ENCODE results near the gene ID3. TPM values are rescaled to one million over a fixed set of nuclear protein-coding genes. Genes with fewer than 3 reads are reported as not detected.
"Not testable (repeated sequence)": the region's sequence is repeated elsewhere in the genome, so short reads cannot be mapped to it uniquely, and the experiment has no call there.

The ID3 gene
- total RNA-seq, 1 donor from 2014 or later: 99.9 TPM

- DNase-seq (ENCODE audit: low spot score): no peak
These were observed 15.4 kb downstream of the ID3 start for GRCh38 chr1:23543707-23544443.

GRCh38 chr1:23542940-23543339 is 16.4 kb downstream of the ID3 start:
- not testable (repeated sequence) for H3K79me2 ChIP-seq (ENCODE audit: low read depth); H2AFZ ChIP-seq (replicated peaks); H3K27me3 ChIP-seq; H3K4me2 ChIP-seq; H3K36me3 Mint-ChIP-seq; DNase-seq (ENCODE audit: low spot score); H3K27ac Mint-ChIP-seq; H3K9me3 ChIP-seq (ENCODE audit: low read depth); H3K27ac ChIP-seq; H3K4me3 ChIP-seq; H3K4me1 ChIP-seq; H3K36me3 ChIP-seq; H4K20me1 ChIP-seq (ENCODE audit: low read depth); H3K27me3 Mint-ChIP-seq (ENCODE audit: insufficient read depth, low read depth); H3K4me3 Mint-ChIP-seq; H3K9ac ChIP-seq; H3K9me3 Mint-ChIP-seq
- H3F3A ChIP-seq (ENCODE audit: low read depth): peaks cover 22% of the 10 kb centered on the region
- peaks cover 34% of the 10 kb centered on the region for H3K4me1 Mint-ChIP-seq

More at GRCh38 chr1:23543707-23544443, 15.4 kb downstream of the ID3 start:
- Mint-ChIP-seq H3K27me3 (ENCODE audit: insufficient read depth, low read depth) (peaks cover 7% of the 10 kb centered on the region), H3K9me3 (no peaks in the 10 kb centered on the region), H3K4me1 (peaks cover 37% of the 10 kb centered on the region), H3K27ac (no peak overlapping the region), H3K4me3 (no peak overlapping the region), H3K36me3 (no peaks in the 10 kb centered on the region)
- Histone ChIP-seq H3K4me3 (no peak overlapping the region), H3K27me3 (no peaks in the 10 kb centered on the region), H3K9me3 (ENCODE audit: low read depth) (no peaks in the 10 kb centered on the region), H3F3A (ENCODE audit: low read depth) (peaks cover 22% of the 10 kb centered on the region), H3K9ac (no peak overlapping the region), H3K36me3 (no peaks in the 10 kb centered on the region), H4K20me1 (ENCODE audit: low read depth) (no peaks in the 10 kb centered on the region), H3K27ac (no peak overlapping the region), H3K79me2 (ENCODE audit: low read depth) (no peaks in the 10 kb centered on the region), H3K4me1 (peaks cover 10% of the 10 kb centered on the region), H2AFZ (replicated peaks) (no peak overlapping the region), H3K4me2 (no peak overlapping the region)
- TF ChIP-seq EZH2phosphoT487 (IDR thresholded peaks at IDR 0.05) (no peak), CTCF (IDR thresholded peaks at IDR 0.05) (no peak), EZH2 (IDR thresholded peaks at IDR 0.05) (no peak)

DNA sequence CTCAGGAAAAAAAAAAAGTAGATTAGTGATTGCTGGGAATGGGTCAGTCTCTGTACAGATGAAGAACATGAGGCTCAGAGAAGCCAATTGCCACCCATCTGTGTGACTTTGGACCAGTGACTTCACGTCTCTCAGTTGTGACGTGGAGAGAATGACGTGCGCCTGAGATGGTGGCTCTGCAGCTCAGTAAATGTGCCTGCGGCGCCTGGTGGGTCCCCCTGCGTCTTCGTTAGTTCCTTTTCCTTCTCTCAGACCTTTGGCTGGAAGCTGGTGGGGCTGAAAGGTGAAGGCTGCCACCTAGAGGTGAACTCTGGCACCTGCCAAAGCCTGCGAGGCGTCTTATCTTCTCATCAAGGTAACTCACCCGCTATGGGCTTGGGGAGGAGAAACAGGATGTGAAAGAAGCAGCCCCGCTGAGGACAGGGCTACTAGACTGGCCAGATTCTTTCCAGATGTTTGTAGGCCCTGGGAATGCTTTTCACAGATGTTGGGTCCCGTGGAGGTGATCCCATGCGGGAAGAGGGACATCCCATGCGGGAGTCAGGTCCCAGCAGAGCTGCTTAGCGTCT is 19.5 kb downstream of the ID3 start:
- Histone ChIP-seq H2AFZ (replicated peaks) (peak overlapping the region; percentile 89), H3K36me3 (no peaks in the 10 kb centered on the region), H3K9me3 (ENCODE audit: low read depth) (no peaks in the 10 kb centered on the region), H3K79me2 (ENCODE audit: low read depth) (no peaks in the 10 kb centered on the region), H4K20me1 (ENCODE audit: low read depth) (no peaks in the 10 kb centered on the region), H3K27ac (no peak overlapping the region), H3K4me1 (no peaks in the 10 kb centered on the region), H3K27me3 (no peaks in the 10 kb centered on the region), H3F3A (ENCODE audit: low read depth) (peaks cover 11% of the 10 kb centered on the region), H3K9ac (no peak overlapping the region), H3K4me2 (peak overlapping the region; percentile 40), H3K4me3 (no peak overlapping the region)
- no peaks in the 10 kb centered on the region for H3K36me3 Mint-ChIP-seq
- peak overlapping the region; percentile 61 for H3K4me3 Mint-ChIP-seq
- TF ChIP-seq EZH2phosphoT487 (IDR thresholded peaks at IDR 0.05) (no peak), CTCF (IDR thresholded peaks at IDR 0.05) (peak; percentile 97), EZH2 (IDR thresholded peaks at IDR 0.05) (no peak)
- no peak overlapping the region for H3K27ac Mint-ChIP-seq
- peaks cover 2% of the 10 kb centered on the region for H3K27me3 Mint-ChIP-seq (ENCODE audit: insufficient read depth, low read depth)
- H3K4me1 Mint-ChIP-seq: peaks cover 13% of the 10 kb centered on the region
- H3K9me3 Mint-ChIP-seq: no peaks in the 10 kb centered on the region
- peak; percentile 92 for DNase-seq (ENCODE audit: low spot score)

All from neural progenitor cell (in vitro differentiated cells).